ENCODE data around the gene NRAP. TPM values are rescaled to one million over a fixed set of nuclear protein-coding genes. Genes with fewer than 3 reads are reported as not detected.

Gene NRAP
- total and polyA plus RNA-seq, 2 donors (not counting 3 experiments of a cell fraction or from before 2014, with no cell fraction given): not detected

GRCh38 chr10:113583571-113583970 is 80.3 kb downstream of the NRAP start:
- intact Hi-C loops (cut with micrococcal nuclease) (no loop called here), dilution Hi-C loops (cut with MboI; ENCODE audit: extremely low pct_ligation_motif_present, low sequenced_read_pairs) (no loop called here)
- H3K36me3 ChIP-seq (ENCODE audit: control insufficient read depth in 2 of 2, extremely low read depth in 1 of 2, insufficient read depth in 2 of 2, low read length in 2 of 2): no peaks in the 10 kb centered on the region
- H3K9me3 ChIP-seq (replicated peaks; ENCODE audit: control insufficient read depth, insufficient read depth, low read length): no peaks in the 10 kb centered on the region
- no peak for TF ChIP-seq POLR2AphosphoS5 (IDR thresholded peaks at IDR 0.05; ENCODE audit: insufficient read depth, low read depth, low read length)
- TF ChIP-seq JUN (IDR thresholded peaks at IDR 0.05; ENCODE audit: borderline replicate concordance, insufficient read depth, insufficient read length, low read depth): no peak
- no peak for TF ChIP-seq FOS (IDR thresholded peaks at IDR 0.05; ENCODE audit: borderline replicate concordance, insufficient read depth, low read length)
- no peak for TF ChIP-seq POLR2A (IDR thresholded peaks at IDR 0.05; ENCODE audit: low read depth, low read length)
- no peak for TF ChIP-seq MYC (IDR thresholded peaks at IDR 0.05; ENCODE audit: low read depth, low read length)
- no peak for TF ChIP-seq EZH2 (IDR thresholded peaks at IDR 0.05; ENCODE audit: borderline replicate concordance, low read depth, low read length, severe bottlenecking)
- no peak for TF ChIP-seq CTCF (IDR thresholded peaks at IDR 0.05; ENCODE audit: extremely low read depth in 1 of 2, insufficient read depth in 1 of 2, low read depth in 1 of 2, low read length in 2 of 2)
- no peak for TF ChIP-seq GATA2 (IDR thresholded peaks at IDR 0.05; ENCODE audit: insufficient read depth, insufficient read length, low read depth, low read length)
- TF ChIP-seq, protein P1, sequence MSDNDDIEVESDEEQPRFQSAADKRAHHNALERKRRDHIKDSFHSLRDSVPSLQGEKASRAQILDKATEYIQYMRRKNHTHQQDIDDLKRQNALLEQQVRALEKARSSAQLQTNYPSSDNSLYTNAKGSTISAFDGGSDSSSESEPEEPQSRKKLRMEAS (IDR thresholded peaks at IDR 0.05; ENCODE audit: insufficient read depth, insufficient read length): no peak
- POLR2A ChIA-PET: no interaction called here
- H3K4me2 ChIP-seq (ENCODE audit: insufficient read depth, low read length): no peak overlapping the region
- H3K4me3 ChIP-seq (replicated peaks in 1 of 3; ENCODE audit: insufficient read depth in 1 of 3, low read depth in 1 of 3, low read length in 3 of 3): no peak overlapping the region
- H3K79me2 ChIP-seq (ENCODE audit: control insufficient read depth, insufficient read depth, low read length): no peaks in the 10 kb centered on the region
- no peak for DNase-seq (ENCODE audit: low read depth, low spot score)
- no peaks in the 10 kb centered on the region for H3K27me3 ChIP-seq (ENCODE audit: control insufficient read depth in 2 of 2, insufficient read depth in 2 of 2, low read length in 2 of 2)
- H3K27ac ChIP-seq (ENCODE audit: insufficient read depth, low read depth, low read length): no peak overlapping the region
- H3K9ac ChIP-seq (replicated peaks; ENCODE audit: extremely low read depth, insufficient read depth, low read length): no peak overlapping the region
- H4K20me1 ChIP-seq (replicated peaks; ENCODE audit: control insufficient read depth, extremely low read depth, insufficient read depth, low read length): no peaks in the 10 kb centered on the region
- H3K9me1 ChIP-seq (replicated peaks; ENCODE audit: control insufficient read depth, extremely low read depth, insufficient read depth, low read length): no peaks in the 10 kb centered on the region
- FAIRE-seq: no peak
- BruUV-seq (replicated peaks): no TSS peak
- H3K4me1 ChIP-seq (ENCODE audit: control insufficient read depth, extremely low read depth, insufficient read depth, low read length): no peaks in the 10 kb centered on the region
- CTCF ChIA-PET: interaction anchor here (1.1 kb wide), 1 partner anchor 11 kb away, joined by 3 read pairs; no protein-coding TSS in a partner anchor
- no peak overlapping the region for H2AFZ ChIP-seq (ENCODE audit: low read depth, low read length)

Data from endothelial cell of umbilical vein (primary cell).